Activated CD8-positive, alpha-beta T cell treated with anti-CD3 and anti-CD28 coated beads for 36 hours (primary cell): ENCODE data around the gene FRMD4B. TPM values are rescaled to one million over a fixed set of nuclear protein-coding genes. Genes with fewer than 3 reads are reported as not detected.
"Not testable (repeated sequence)": the region's sequence is repeated elsewhere in the genome, so short reads cannot be mapped to it uniquely, and the experiment has no call there.

ENCODE experiments used
- ATAC-seq: fragments of 200-7000 bp; cut with Tn5 transposase; one replicate; pipeline ENCODE4 v1.10.0; 2021; ENCODE audit warnings: mild to moderate bottlenecking, moderate library complexity
- CTCF ChIA-PET: fragments of 350-600 bp; sonication (Branson Sonifier 250); formaldehyde crosslinking; loops from one replicate; lab custom pipeline; 2021; ENCODE audit warnings: antibody characterized with exemption; lab: Charles Lee
- POLR2A ChIA-PET: fragments of 350-600 bp; sonication (Branson Sonifier 250); formaldehyde crosslinking; loops from one replicate; lab custom pipeline; 2021; ENCODE audit warnings: antibody characterized with exemption; lab: Charles Lee
- DNase-seq: peaks from one replicate; pipeline ENCODE4 v3.0.0-alpha.2; 2020
- H3K27ac Mint-ChIP-seq: one replicate; pipeline ENCODE4 v1.8.0; 2021; ENCODE audit warnings: mild to moderate bottlenecking, mixed read lengths
- H3K27me3 Mint-ChIP-seq: one replicate; pipeline ENCODE4 v1.8.0; 2021; ENCODE audit warnings: mixed read lengths
- H3K36me3 Mint-ChIP-seq: one replicate; pipeline ENCODE4 v1.8.0; 2021; ENCODE audit warnings: low read depth, mixed read lengths
- H3K4me1 Mint-ChIP-seq: one replicate; pipeline ENCODE4 v1.8.0; 2021; ENCODE audit warnings: low read depth, mixed read lengths
- H3K4me3 Mint-ChIP-seq: one replicate; pipeline ENCODE4 v1.8.0; 2021; ENCODE audit warnings: mild to moderate bottlenecking, moderate library complexity, mixed read lengths
- H3K9me3 Mint-ChIP-seq: one replicate; pipeline ENCODE4 v1.8.0; 2021; ENCODE audit warnings: mixed read lengths
- intact Hi-C: fragments of 100-400 bp; cut with micrococcal nuclease; formaldehyde crosslinking; loops from one replicate; pipeline ENCODE4 v1.10.0; 2022
- total RNA-seq, 2 experiments: library from RNA; stranded (reverse); gene quantifications; one replicate each; pipeline ENCODE4 v1.2.3, GENCODE V29; 2021
- TF ChIP-seq, protein P1 (sequence below): fragments of 200-600 bp; IDR thresholded peaks from one replicate; pipeline ENCODE4 v1.8.0; 2022; ENCODE audit warnings: antibody characterized with exemption, mild to moderate bottlenecking

The FRMD4B gene
- total RNA-seq, 2 experiments from 2014 or later: 11.7 to 11.8 TPM

DNA sequence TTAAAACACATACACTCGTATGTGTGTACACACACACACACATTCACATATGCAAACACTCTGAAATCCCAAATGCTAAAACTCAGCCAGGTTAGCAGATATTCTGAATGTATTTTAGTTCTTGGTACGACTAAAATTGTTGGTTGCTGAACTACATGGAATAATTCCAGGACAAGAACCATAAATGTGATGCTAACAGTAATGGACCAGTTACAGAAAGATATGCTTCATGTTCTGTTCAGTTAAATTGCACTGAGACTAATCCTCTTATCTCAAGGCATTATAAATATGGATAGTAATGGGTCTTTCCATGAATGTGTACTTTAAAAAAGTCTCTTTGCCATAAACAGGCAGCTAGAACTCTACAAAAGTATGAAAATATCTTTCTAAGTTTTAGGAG is 113.3 kb downstream of the FRMD4B start:
- H3K36me3 Mint-ChIP-seq: no peaks in the 10 kb centered on the region
- H3K4me3 Mint-ChIP-seq: no peak overlapping the region
- TF ChIP-seq, protein P1, sequence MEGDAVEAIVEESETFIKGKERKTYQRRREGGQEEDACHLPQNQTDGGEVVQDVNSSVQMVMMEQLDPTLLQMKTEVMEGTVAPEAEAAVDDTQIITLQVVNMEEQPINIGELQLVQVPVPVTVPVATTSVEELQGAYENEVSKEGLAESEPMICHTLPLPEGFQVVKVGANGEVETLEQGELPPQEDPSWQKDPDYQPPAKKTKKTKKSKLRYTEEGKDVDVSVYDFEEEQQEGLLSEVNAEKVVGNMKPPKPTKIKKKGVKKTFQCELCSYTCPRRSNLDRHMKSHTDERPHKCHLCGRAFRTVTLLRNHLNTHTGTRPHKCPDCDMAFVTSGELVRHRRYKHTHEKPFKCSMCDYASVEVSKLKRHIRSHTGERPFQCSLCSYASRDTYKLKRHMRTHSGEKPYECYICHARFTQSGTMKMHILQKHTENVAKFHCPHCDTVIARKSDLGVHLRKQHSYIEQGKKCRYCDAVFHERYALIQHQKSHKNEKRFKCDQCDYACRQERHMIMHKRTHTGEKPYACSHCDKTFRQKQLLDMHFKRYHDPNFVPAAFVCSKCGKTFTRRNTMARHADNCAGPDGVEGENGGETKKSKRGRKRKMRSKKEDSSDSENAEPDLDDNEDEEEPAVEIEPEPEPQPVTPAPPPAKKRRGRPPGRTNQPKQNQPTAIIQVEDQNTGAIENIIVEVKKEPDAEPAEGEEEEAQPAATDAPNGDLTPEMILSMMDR: no peak
- no peak overlapping the region for H3K27ac Mint-ChIP-seq
- CTCF ChIA-PET: interaction anchor here (1.0 to 2.5 kb wide), 3 partner anchors 23 to 111 kb away, joined by 3 to 11 read pairs (median 9); no protein-coding TSS in a partner anchor
- ATAC-seq (no peak), DNase-seq (no peak)
- no peaks in the 10 kb centered on the region for H3K4me1 Mint-ChIP-seq
- H3K27me3 Mint-ChIP-seq: no peaks in the 10 kb centered on the region
- intact Hi-C loops: no loop called here
- H3K9me3 Mint-ChIP-seq: no peaks in the 10 kb centered on the region
- POLR2A ChIA-PET: no interaction called here

- ChIA-PET POLR2A (no interaction called here), CTCF (interaction anchor here (1.1 to 2.2 kb wide), 3 partner anchors 29 to 150 kb away, joined by 3 to 9 read pairs (median 4); no protein-coding TSS in a partner anchor)
- no peaks in the 10 kb centered on the region for H3K36me3 Mint-ChIP-seq
- H3K9me3 Mint-ChIP-seq: no peaks in the 10 kb centered on the region
- H3K4me3 Mint-ChIP-seq: no peak overlapping the region
- DNase-seq: no peak
- no peaks in the 10 kb centered on the region for H3K4me1 Mint-ChIP-seq
- no peak overlapping the region for H3K27ac Mint-ChIP-seq
- ATAC-seq: no peak
- TF ChIP-seq, protein P1: no peak
- H3K27me3 Mint-ChIP-seq: no peaks in the 10 kb centered on the region
- intact Hi-C loops: no loop called here
Observed at GRCh38 chr3:69271098-69271497, 114.8 kb downstream of the FRMD4B start.

- no peaks in the 10 kb centered on the region for H3K27me3 Mint-ChIP-seq
- no peak overlapping the region for H3K27ac Mint-ChIP-seq
- TF ChIP-seq, protein P1: no peak
- POLR2A ChIA-PET: no interaction called here
- H3K4me1 Mint-ChIP-seq: no peaks in the 10 kb centered on the region
- intact Hi-C loops: no loop called here
- no peak for ATAC-seq
- DNase-seq: no peak
- CTCF ChIA-PET: no interaction called here
- H3K4me3 Mint-ChIP-seq: no peak overlapping the region
- H3K36me3 Mint-ChIP-seq: no peaks in the 10 kb centered on the region
- H3K9me3 Mint-ChIP-seq: no peaks in the 10 kb centered on the region
Observed at GRCh38 chr3:69266585-69266984, 119.3 kb downstream of the FRMD4B start.

- H3K4me1 Mint-ChIP-seq, POLR2A ChIA-PET, intact Hi-C loops, H3K27me3 Mint-ChIP-seq, H3K27ac Mint-ChIP-seq, H3K36me3 Mint-ChIP-seq, ATAC-seq, DNase-seq, CTCF ChIA-PET, H3K4me3 Mint-ChIP-seq, H3K9me3 Mint-ChIP-seq: not testable (repeated sequence)
Observed at GRCh38 chr3:69266071-69266470, 119.8 kb downstream of the FRMD4B start.

DNA sequence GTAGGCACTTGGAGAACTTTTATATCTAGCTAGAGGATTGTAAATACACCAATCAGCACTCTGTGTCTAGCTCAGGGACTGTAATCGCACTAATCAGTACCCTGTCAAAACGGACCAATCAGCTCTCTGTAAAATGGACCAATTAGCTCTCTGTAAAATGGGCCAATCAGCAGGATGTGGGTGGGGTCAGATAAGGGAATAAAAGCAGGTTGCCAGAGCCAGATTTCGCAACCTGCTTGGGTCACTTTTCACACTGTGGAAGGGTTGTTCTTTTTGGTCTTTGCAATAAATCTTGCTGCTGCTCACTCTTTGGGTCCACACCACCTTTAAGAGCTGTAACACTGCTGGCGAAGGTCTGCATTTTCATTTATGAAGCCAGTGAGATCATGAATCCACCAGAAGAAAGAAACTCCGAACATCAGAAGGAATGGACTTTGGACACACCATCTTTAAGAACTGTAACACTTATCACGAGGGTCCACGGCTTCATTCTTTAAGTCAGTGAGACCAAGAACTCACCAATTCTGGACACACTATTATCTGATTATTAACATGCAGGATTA is 125.0 kb downstream of the FRMD4B start:
- H3K36me3 Mint-ChIP-seq, H3K27ac Mint-ChIP-seq, H3K27me3 Mint-ChIP-seq, H3K4me1 Mint-ChIP-seq, POLR2A ChIA-PET, H3K4me3 Mint-ChIP-seq, DNase-seq, ATAC-seq, intact Hi-C loops, H3K9me3 Mint-ChIP-seq: not testable (repeated sequence)
- CTCF ChIA-PET: interaction anchor here (0.6 to 2.1 kb wide), 4 partner anchors 11 to 100 kb away, joined by 3 to 10 read pairs (median 4); no protein-coding TSS in a partner anchor

DNA sequence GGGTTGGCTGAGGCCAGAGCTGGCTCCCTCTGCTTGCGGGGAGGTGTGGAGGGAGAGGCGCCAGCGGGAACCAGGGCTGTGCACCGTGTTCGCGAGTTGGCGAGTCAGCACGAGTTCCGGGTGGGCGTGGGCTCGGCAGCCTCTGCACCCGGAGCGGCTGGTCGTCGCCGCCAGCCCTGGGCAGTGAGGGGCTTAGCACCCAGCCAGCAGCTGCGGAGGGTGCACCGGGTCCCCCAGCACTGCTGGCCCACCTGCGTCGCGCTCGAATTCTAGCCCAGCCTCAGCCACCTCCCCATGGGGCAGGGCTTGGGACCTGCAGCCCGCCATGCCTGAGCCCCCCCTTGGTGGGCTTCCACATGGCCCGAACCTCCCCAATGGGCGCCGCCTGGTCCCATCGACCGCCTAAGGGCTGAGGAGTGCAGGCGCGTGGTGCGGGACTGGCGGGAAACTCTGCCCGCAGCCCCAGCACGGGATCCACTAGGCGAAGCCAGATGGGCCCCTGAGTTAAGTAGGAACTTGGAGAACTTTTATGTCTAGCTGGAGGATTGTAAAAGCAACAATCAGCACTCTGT is 125.6 kb downstream of the FRMD4B start:
- H3K4me3 Mint-ChIP-seq: no peak overlapping the region
- intact Hi-C loops: no loop called here
- no peak overlapping the region for H3K27ac Mint-ChIP-seq
- no peaks in the 10 kb centered on the region for H3K36me3 Mint-ChIP-seq
- no peaks in the 10 kb centered on the region for H3K4me1 Mint-ChIP-seq
- no peak for ATAC-seq
- CTCF ChIA-PET: interaction anchor here (0.6 to 2.1 kb wide), 4 partner anchors 10 to 99 kb away, joined by 3 to 10 read pairs (median 4); no protein-coding TSS in a partner anchor
- no peak for DNase-seq
- peaks cover 3% of the 10 kb centered on the region for H3K27me3 Mint-ChIP-seq
- H3K9me3 Mint-ChIP-seq: no peaks in the 10 kb centered on the region
- TF ChIP-seq, protein P1: no peak
- POLR2A ChIA-PET: no interaction called here
